Endothelial cell of umbilical vein (primary cell): ENCODE measurements around the gene ANKS1A.

ENCODE experiments used
- EZH2 ChIP-seq: IDR thresholded peaks from 2 replicates; pipeline ENCODE4 v1.6.1; 2012; ENCODE audit warnings: borderline replicate concordance, low read depth, mild to moderate bottlenecking, moderate library complexity, low read length, inconsistent platforms; ENCODE audit not compliant: severe bottlenecking
- POLR2A ChIP-seq: IDR thresholded peaks from 2 replicates; pipeline ENCODE4 v1.6.1; 2012; ENCODE audit warnings: low read depth, mild to moderate bottlenecking, control low read depth, low read length
- POLR2AphosphoS5 ChIP-seq: IDR thresholded peaks from 2 replicates; pipeline ENCODE4 v1.6.1; 2012; ENCODE audit warnings: low read depth, mild to moderate bottlenecking, control low read depth, low read length, moderate library complexity; ENCODE audit not compliant: insufficient read depth
- TF ChIP-seq, protein P1 (sequence below), 2 donors: IDR thresholded peaks; 1 replicate in 1 of 2; 2 replicates in 1 of 2; pipeline ENCODE4 v1.5.1; 2011; ENCODE audit warnings: low read length in 2 of 2, mild to moderate bottlenecking in 2 of 2, moderate library complexity in 2 of 2, control low read depth in 1 of 2, inconsistent platforms in 1 of 2, low read depth in 1 of 2; ENCODE audit not compliant: insufficient read depth in 1 of 2; ENCODE audit errors: extremely low read depth in 1 of 2
- TF ChIP-seq, protein P2 (sequence below): IDR thresholded peaks from 2 replicates; pipeline ENCODE4 v1.6.1; 2011; ENCODE audit not compliant: insufficient read depth, insufficient read length

DNA sequence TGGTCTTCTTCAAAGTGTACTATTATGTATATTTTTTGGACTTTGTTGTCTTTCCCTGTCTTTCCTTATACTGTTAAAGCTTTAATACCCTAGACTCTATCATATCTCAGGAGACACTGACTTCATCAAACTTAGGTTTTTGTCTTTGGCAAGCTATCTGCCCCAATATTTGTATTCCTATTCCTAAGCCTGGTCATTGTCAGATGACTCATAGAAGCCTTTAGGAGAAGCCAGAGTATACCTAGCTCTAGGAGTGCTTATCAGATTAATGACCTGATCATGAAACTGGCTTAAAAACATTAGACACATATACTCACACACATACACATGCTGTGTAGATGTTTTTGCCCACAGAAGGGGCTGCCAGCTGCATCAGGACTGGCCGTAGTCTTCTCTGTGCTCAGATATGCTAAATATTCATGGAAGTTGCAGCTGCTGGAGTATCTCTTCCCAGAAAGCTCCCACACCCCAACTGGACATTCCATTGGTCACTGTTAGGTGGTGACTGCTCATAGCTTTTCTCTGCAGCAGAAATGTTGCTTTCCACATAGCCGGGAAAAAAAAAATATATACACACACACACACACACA, 102.0 kb downstream of the ANKS1A start:
- TF ChIP-seq POLR2A (no peak), POLR2AphosphoS5 (no peak), EZH2 (no peak)
- TF ChIP-seq, protein P1, sequence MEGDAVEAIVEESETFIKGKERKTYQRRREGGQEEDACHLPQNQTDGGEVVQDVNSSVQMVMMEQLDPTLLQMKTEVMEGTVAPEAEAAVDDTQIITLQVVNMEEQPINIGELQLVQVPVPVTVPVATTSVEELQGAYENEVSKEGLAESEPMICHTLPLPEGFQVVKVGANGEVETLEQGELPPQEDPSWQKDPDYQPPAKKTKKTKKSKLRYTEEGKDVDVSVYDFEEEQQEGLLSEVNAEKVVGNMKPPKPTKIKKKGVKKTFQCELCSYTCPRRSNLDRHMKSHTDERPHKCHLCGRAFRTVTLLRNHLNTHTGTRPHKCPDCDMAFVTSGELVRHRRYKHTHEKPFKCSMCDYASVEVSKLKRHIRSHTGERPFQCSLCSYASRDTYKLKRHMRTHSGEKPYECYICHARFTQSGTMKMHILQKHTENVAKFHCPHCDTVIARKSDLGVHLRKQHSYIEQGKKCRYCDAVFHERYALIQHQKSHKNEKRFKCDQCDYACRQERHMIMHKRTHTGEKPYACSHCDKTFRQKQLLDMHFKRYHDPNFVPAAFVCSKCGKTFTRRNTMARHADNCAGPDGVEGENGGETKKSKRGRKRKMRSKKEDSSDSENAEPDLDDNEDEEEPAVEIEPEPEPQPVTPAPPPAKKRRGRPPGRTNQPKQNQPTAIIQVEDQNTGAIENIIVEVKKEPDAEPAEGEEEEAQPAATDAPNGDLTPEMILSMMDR (IDR thresholded peaks at IDR 0.05; ENCODE audit: extremely low read depth in 1 of 2, insufficient read depth in 1 of 2, low read depth in 1 of 2, low read length in 2 of 2): no peak
- TF ChIP-seq, protein P2, sequence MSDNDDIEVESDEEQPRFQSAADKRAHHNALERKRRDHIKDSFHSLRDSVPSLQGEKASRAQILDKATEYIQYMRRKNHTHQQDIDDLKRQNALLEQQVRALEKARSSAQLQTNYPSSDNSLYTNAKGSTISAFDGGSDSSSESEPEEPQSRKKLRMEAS: no peak
